GM12874 (cell line): ENCODE results near the gene CCDC24.

Source experiments
- TF ChIP-seq, protein P1 (sequence below): IDR thresholded peaks from 2 replicates; pipeline ENCODE4 v1.5.1; 2011; ENCODE audit warnings: low read depth, mild to moderate bottlenecking, control low read depth, low read length, moderate library complexity; ENCODE audit not compliant: insufficient read depth

CCDC24 gene

DNA sequence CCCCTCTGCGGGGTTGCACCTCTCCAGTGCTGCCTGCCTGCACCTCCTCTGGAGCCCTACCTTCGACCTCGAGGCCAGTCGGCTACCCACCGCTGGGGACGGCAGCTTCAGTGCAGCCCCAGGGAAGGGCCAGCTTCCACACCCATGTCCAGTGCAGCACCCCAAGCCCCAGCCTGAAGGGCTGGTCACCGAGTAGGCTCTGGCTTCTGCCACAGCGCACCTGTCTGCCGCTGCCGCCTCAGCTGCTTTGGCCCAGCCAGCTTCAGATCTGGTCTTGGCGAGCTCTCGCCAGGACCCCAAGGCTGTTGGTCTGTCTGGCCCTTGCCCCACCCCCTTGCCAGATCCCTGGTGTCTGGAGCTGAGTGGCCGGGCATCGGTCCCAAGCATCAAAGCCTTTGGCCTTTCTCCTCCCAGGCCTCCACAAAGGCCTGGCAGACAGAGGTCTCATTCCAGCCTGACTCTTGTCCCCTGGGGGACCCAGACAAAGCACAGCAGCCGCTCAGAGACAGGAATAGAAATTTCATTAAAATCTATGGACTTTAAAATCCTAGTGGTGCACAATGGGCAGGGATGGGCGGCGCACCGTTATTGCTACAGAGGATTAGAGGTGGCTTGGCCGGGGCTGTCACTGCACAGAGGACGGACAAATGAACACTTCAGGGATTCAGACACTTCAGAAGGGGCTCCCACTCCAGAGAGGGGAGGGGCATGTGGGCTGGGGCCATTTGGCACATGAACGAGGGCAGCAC, 4.8 kb downstream of the CCDC24 start:
- TF ChIP-seq, protein P1, sequence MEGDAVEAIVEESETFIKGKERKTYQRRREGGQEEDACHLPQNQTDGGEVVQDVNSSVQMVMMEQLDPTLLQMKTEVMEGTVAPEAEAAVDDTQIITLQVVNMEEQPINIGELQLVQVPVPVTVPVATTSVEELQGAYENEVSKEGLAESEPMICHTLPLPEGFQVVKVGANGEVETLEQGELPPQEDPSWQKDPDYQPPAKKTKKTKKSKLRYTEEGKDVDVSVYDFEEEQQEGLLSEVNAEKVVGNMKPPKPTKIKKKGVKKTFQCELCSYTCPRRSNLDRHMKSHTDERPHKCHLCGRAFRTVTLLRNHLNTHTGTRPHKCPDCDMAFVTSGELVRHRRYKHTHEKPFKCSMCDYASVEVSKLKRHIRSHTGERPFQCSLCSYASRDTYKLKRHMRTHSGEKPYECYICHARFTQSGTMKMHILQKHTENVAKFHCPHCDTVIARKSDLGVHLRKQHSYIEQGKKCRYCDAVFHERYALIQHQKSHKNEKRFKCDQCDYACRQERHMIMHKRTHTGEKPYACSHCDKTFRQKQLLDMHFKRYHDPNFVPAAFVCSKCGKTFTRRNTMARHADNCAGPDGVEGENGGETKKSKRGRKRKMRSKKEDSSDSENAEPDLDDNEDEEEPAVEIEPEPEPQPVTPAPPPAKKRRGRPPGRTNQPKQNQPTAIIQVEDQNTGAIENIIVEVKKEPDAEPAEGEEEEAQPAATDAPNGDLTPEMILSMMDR: no peak

DNA sequence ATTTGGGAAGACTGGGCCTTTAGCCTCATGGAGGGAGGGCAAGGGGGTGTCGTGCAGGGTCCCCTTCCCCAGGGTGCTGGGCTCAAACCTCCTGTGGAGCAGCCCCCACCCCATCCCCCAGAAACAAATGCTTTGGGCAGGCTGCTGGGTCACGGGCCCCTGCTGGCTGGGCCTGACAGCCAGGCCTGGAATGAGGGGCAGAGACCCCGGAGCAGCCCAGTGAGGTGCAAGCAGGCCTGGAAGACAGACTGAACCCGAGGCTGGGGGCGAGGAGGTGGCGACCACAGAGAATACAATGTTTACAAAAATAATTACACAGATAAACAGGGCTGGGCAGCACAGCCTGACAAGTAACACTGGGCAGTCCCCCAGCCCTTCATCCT, 5.3 kb downstream of the CCDC24 start:
- TF ChIP-seq, protein P1: no peak

DNA sequence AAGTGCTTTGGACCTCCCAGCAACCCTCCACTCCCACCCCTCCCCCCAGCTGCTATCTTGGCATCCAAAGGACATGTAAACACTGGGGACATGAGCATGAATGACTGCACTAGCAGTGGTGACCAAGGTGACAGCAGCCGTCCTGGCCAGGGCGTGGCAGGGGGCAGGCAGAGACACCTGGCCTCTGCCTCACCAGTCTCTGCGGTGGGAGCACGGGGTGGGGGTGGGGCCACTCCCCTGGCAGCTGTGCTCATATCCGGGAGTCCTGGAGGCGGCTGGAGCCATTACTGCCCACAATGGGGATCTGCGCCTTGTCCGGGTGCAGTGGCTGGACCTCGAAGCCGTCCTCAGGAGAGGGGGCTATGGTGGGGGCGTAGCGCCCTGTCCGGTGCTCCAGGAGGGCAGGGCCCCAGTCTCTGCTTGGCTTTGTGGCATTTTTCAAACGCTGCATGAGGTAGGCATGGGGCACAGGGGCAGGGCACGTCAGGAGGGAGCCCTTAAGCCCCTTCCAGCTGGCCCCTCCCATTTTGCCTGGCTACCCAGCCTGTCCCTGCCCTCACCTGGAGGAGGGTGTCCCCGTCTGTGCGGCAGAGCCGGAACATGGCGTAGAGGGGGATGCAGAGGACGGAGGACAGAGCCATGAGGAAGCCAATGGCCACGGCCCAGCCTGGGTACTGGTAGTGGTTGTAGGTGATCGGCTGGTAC, 6.0 kb downstream of the CCDC24 start:
- TF ChIP-seq, protein P1: no peak

DNA sequence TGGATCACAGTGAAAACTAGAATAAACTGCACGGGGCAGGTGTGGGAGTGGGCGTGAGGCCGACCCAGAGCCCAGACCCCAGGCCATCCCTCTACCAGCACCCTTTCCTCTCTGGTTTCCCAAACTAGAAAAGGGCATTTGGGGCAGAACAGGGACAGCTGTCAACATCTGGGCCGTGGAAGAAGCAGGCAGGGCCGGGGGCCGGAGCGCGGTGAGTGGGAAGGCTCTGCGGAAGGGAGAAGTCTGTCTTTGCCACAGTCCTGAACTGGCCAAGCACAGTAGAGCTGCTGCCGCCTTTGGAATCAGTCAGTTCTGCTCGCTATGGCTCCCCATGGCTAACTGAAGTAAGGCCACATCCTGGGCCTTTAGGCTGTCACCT, 6.6 kb downstream of the CCDC24 start:
- TF ChIP-seq, protein P1: no peak

DNA sequence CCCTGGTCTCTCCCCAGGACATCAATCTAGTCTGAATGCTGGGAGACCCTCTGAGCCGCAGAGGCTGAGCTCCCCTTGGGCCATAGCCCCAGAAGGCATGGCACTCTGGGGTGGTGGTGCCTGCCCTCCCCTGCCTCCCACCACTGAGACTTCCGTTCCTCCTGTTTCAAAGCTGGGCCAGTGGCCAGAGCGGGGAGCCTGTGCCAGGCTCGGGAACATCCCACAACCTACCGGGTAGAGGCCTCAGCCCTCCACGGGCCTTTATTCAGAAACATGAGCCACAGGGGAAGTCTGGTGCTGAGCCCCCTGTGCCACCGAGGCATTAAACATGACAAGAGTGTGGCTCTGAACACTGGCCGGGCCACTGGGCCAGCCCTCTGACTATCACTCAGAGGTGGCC, 8.1 kb downstream of the CCDC24 start:
- TF ChIP-seq, protein P1: no peak

DNA sequence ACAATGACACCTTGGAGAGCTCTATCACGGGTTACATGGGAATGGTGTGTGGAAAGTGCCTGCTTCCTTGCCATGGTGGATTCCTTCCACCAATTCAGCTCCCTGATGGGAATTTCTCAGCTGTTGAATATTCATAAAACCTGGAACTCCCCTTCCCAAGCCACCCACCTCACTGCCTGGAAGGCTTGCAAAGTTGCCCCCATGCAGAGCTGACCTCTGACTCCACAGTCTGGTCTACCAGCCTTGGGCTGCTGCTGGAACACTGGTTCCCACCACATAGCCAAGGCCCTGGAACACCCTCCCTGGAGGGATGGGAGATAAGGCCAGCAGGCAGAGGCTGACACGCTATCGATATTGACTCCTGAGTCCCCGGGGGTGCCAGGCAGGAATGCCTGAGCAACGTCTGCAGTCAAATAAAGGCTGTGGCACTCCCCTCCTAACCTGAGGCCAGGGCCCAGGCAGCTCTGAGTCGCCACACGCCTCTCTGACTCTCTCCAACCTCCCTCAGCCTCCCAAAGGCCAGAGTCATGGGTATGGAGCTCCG, 8.8 kb downstream of the CCDC24 start:
- TF ChIP-seq, protein P1: no peak

DNA sequence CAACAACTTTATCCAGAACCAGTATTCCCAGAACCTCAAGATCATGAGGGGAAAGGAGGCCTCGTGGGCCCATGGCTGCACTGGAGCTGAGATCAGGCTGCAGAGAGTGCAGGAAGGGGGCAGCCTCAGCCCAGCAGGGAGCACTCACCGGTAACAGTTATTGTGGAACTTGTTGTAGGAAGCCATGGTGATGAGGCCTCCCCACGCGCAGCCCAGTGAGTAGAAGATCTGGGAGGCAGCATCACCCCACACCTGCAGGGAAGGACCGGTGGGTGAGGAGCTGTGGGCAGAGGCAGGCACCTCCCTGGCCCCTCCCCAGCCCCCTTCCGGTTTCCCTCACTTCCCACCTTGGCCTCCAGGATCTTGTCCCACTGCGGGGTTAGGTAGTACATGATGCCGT, 10.8 kb downstream of the CCDC24 start:
- TF ChIP-seq, protein P1: no peak
